Endothelial cell of umbilical vein (primary cell): ENCODE measurements around the gene MOB3B. TPM values are rescaled to one million over a fixed set of nuclear protein-coding genes. Genes with fewer than 3 reads are reported as not detected.

ENCODE experiments used
- BruUV-seq: library from RNA; stranded (reverse); fragments of 400-500 nt; replicated peaks from 2 replicates; lab custom pipeline; 2021; lab: Mats Ljungman, UMichigan
- CTCF ChIA-PET: fragments of 300-600, 350-600 bp; sonication (Branson Sonifier 250); formaldehyde crosslinking; loops from one replicate; lab custom pipeline; 2021; ENCODE audit warnings: antibody characterized with exemption, inconsistent platforms; lab: Charles Lee
- POLR2A ChIA-PET: fragments of 300-600, 350-600 bp; sonication (Branson Sonifier 250); formaldehyde crosslinking; loops from one replicate; lab custom pipeline; 2021; ENCODE audit warnings: antibody characterized with exemption, inconsistent platforms; lab: Charles Lee
- DNase-seq: peaks from one replicate; pipeline ENCODE4 v3.0.0-alpha.2; 2011; ENCODE audit warnings: low read depth, low spot score
- FAIRE-seq: peaks from 2 replicates; lab custom pipeline; 2011; peaks lifted over from hg19 to GRCh38; lab: Jason Lieb, UNC
- H2AFZ ChIP-seq: 2 replicates; pipeline ENCODE4 v1.6.0; 2012; ENCODE audit warnings: low read depth, low read length, control low read depth, inconsistent platforms
- H3K27ac ChIP-seq: 2 replicates; pipeline ENCODE4 v1.5.1; 2011; ENCODE audit warnings: low read depth, mild to moderate bottlenecking, control low read depth, low read length, moderate library complexity; ENCODE audit not compliant: insufficient read depth
- H3K27me3 ChIP-seq, 2 experiments: 2 replicates each; pipeline versions ENCODE4 v1.6.0 to v1.6.1; 2011; ENCODE audit warnings: low read length in 2 of 2, mixed read lengths in 1 of 2; ENCODE audit not compliant: control insufficient read depth in 2 of 2, insufficient read depth in 2 of 2
- H3K36me3 ChIP-seq, 2 experiments: 2 replicates in 1 of 2; 3 replicates in 1 of 2; pipeline ENCODE4 v1.5.1; 2011; ENCODE audit warnings: low read length in 2 of 2, mild to moderate bottlenecking in 1 of 2, moderate library complexity in 1 of 2; ENCODE audit not compliant: control insufficient read depth in 2 of 2, insufficient read depth in 2 of 2; ENCODE audit errors: extremely low read depth in 1 of 2
- H3K4me1 ChIP-seq: 3 replicates; pipeline ENCODE4 v1.5.1; 2011; ENCODE audit warnings: mild to moderate bottlenecking, low read length; ENCODE audit not compliant: control insufficient read depth, insufficient read depth; ENCODE audit errors: extremely low read depth
- H3K4me2 ChIP-seq: 2 replicates; pipeline ENCODE4 v1.6.1; 2011; ENCODE audit warnings: low read length, control low read depth, mixed read lengths; ENCODE audit not compliant: insufficient read depth
- H3K4me3 ChIP-seq, 3 experiments: fragments of 200-600 bp in 1 of 3; sonication (generic), shearing (Covaris generic) in 1 of 3; replicated peaks in 1 of 3; 2 replicates each; pipeline ENCODE4 v1.5.1; 2011 to 2016; ENCODE audit warnings: control low read depth in 3 of 3, low read length in 3 of 3, mild to moderate bottlenecking in 2 of 3, inconsistent platforms in 1 of 3, low read depth in 1 of 3, moderate library complexity in 1 of 3; ENCODE audit not compliant: insufficient read depth in 1 of 3
- H3K79me2 ChIP-seq: 2 replicates; pipeline ENCODE4 v1.6.0; 2012; ENCODE audit warnings: low read length, inconsistent platforms; ENCODE audit not compliant: control insufficient read depth, insufficient read depth
- H3K9ac ChIP-seq: replicated peaks from 2 replicates; pipeline ENCODE3; 2011; ENCODE audit warnings: low read length, control low read depth; ENCODE audit not compliant: insufficient read depth; ENCODE audit errors: extremely low read depth
- H3K9me1 ChIP-seq: replicated peaks from 3 replicates; pipeline ENCODE4 v1.6.0; 2011; ENCODE audit warnings: mild to moderate bottlenecking, low read length; ENCODE audit not compliant: control insufficient read depth, insufficient read depth; ENCODE audit errors: extremely low read depth
- H3K9me3 ChIP-seq: replicated peaks from 2 replicates; pipeline ENCODE4 v1.5.1; 2012; ENCODE audit warnings: low read length, inconsistent platforms; ENCODE audit not compliant: control insufficient read depth, insufficient read depth
- H4K20me1 ChIP-seq: replicated peaks from 2 replicates; pipeline ENCODE3; 2011; ENCODE audit warnings: mild to moderate bottlenecking, low read length; ENCODE audit not compliant: control insufficient read depth, insufficient read depth; ENCODE audit errors: extremely low read depth
- CTCF ChIP-seq, 2 donors: IDR thresholded peaks; 1 replicate in 1 of 2; 2 replicates in 1 of 2; pipeline ENCODE4 v1.5.1; 2011; ENCODE audit warnings: low read length in 2 of 2, mild to moderate bottlenecking in 2 of 2, moderate library complexity in 2 of 2, control low read depth in 1 of 2, inconsistent platforms in 1 of 2, low read depth in 1 of 2; ENCODE audit not compliant: insufficient read depth in 1 of 2; ENCODE audit errors: extremely low read depth in 1 of 2
- EZH2 ChIP-seq: IDR thresholded peaks from 2 replicates; pipeline ENCODE4 v1.6.1; 2012; ENCODE audit warnings: borderline replicate concordance, low read depth, mild to moderate bottlenecking, moderate library complexity, low read length, inconsistent platforms; ENCODE audit not compliant: severe bottlenecking
- FOS ChIP-seq: IDR thresholded peaks from 2 replicates; pipeline ENCODE4 v1.6.1; 2011; ENCODE audit warnings: mild to moderate bottlenecking, low read length, moderate library complexity, borderline replicate concordance; ENCODE audit not compliant: insufficient read depth
- GATA2 ChIP-seq: IDR thresholded peaks from 2 replicates; pipeline ENCODE4 v1.7.0; 2011; ENCODE audit warnings: low read depth, mild to moderate bottlenecking, moderate library complexity, mixed read lengths, low read length; ENCODE audit not compliant: insufficient read length, insufficient read depth
- JUN ChIP-seq: IDR thresholded peaks from 2 replicates; pipeline ENCODE4 v1.6.1; 2011; ENCODE audit warnings: borderline replicate concordance, low read depth; ENCODE audit not compliant: insufficient read length, insufficient read depth
- MAX ChIP-seq: IDR thresholded peaks from 2 replicates; pipeline ENCODE4 v1.6.1; 2011; ENCODE audit not compliant: insufficient read depth, insufficient read length
- MYC ChIP-seq: IDR thresholded peaks from one replicate; pipeline ENCODE4 v1.6.1; 2011; ENCODE audit warnings: mild to moderate bottlenecking, low read depth, low read length
- POLR2A ChIP-seq: IDR thresholded peaks from 2 replicates; pipeline ENCODE4 v1.6.1; 2012; ENCODE audit warnings: low read depth, mild to moderate bottlenecking, control low read depth, low read length
- POLR2AphosphoS5 ChIP-seq: IDR thresholded peaks from 2 replicates; pipeline ENCODE4 v1.6.1; 2012; ENCODE audit warnings: low read depth, mild to moderate bottlenecking, control low read depth, low read length, moderate library complexity; ENCODE audit not compliant: insufficient read depth
- dilution Hi-C: fragments of 300-500 bp; cut with MboI; formaldehyde crosslinking; loops from one replicate; pipeline ENCODE4 v1.15.0; 2019; ENCODE audit warnings: low sequenced_read_pairs; ENCODE audit not compliant: extremely low pct_ligation_motif_present
- intact Hi-C: fragments of 100-400 bp; cut with micrococcal nuclease; formaldehyde crosslinking; loops from one replicate; pipeline ENCODE4 v1.10.0; 2022
- polyA plus RNA-seq, 4 experiments: library from polyadenylated mRNA; depleted of rRNA in 3 of 4; stranded (reverse) in 3 of 4; unstranded in 1 of 4; fragments of >200 nt; gene quantifications; 2 replicates each; pipeline versions ENCODE4 v1.2.1 to v1.2.3, GENCODE V29; 2011 to 2012; ENCODE audit warnings: missing spikeins in 1 of 4
- total RNA-seq: library from RNA; stranded (reverse); gene quantifications from 2 replicates; pipeline ENCODE4 v1.2.3, GENCODE V29; 2021

Gene MOB3B
- total and polyA plus RNA-seq, 2 donors (not counting 3 experiments of a cell fraction or from before 2014, with no cell fraction given), result 0.03 TPM; not detected in 1

- CTCF ChIA-PET, result no interaction called here
- H3K4me2 ChIP-seq, result no peak overlapping the region
Observed at GRCh38 chr9:27427272-27427643, 102.4 kb downstream of the MOB3B start.

GRCh38 chr9:27426511-27427271 is 102.9 kb downstream of the MOB3B start:
- ChIA-PET CTCF (no interaction called here), POLR2A (no interaction called here)
- no peaks in the 10 kb centered on the region for H4K20me1 ChIP-seq
- dilution Hi-C loops (no loop called here), intact Hi-C loops (no loop called here)
- no peak overlapping the region for H2AFZ ChIP-seq
- no peaks in the 10 kb centered on the region for H3K79me2 ChIP-seq
- TF ChIP-seq MAX (no peak), CTCF (IDR thresholded peaks at IDR 0.05; ENCODE audit: extremely low read depth in 1 of 2, insufficient read depth in 1 of 2, low read depth in 1 of 2, low read length in 2 of 2) (no peak), POLR2AphosphoS5 (no peak), FOS (no peak), EZH2 (no peak), MYC (no peak), GATA2 (no peak), POLR2A (no peak), JUN (no peak)
- no peak overlapping the region for H3K27ac ChIP-seq
- DNase-seq (no peak), FAIRE-seq (no peak)
- no peaks in the 10 kb centered on the region for H3K36me3 ChIP-seq
- H3K9me3 ChIP-seq, result no peaks in the 10 kb centered on the region
- no peaks in the 10 kb centered on the region for H3K4me1 ChIP-seq
- no TSS peak for BruUV-seq
- H3K9ac ChIP-seq, result no peak overlapping the region
- H3K27me3 ChIP-seq, result no peaks in the 10 kb centered on the region
- no peak overlapping the region for H3K4me2 ChIP-seq
- no peaks in the 10 kb centered on the region for H3K9me1 ChIP-seq
- H3K4me3 ChIP-seq, result no peak overlapping the region

More at GRCh38 chr9:27427272-27427643, 102.4 kb downstream of the MOB3B start:
- H3K36me3 ChIP-seq, result no peaks in the 10 kb centered on the region
- H3K9me1 ChIP-seq, result no peaks in the 10 kb centered on the region
- intact Hi-C loops, result no loop called here
- no peak for DNase-seq
- no peaks in the 10 kb centered on the region for H3K4me1 ChIP-seq
- no peaks in the 10 kb centered on the region for H4K20me1 ChIP-seq
- POLR2A ChIA-PET, result no interaction called here
- no peak overlapping the region for H3K9ac ChIP-seq
- TF ChIP-seq POLR2AphosphoS5 (no peak), FOS (no peak), EZH2 (no peak), MYC (no peak)
- no peak overlapping the region for H3K4me3 ChIP-seq
- no peaks in the 10 kb centered on the region for H3K79me2 ChIP-seq
- dilution Hi-C loops, result no loop called here
- H3K27me3 ChIP-seq, result peaks cover 0 to under 1% of the 10 kb centered on the region in 2 experiments
- no peak overlapping the region for H3K27ac ChIP-seq
- no peaks in the 10 kb centered on the region for H3K9me3 ChIP-seq
- no peak for FAIRE-seq
- BruUV-seq, result no TSS peak
- no peak overlapping the region for H2AFZ ChIP-seq
